Fibroblast of skin of abdomen (primary cell): Measurements from ENCODE around the gene CBX8.

Source experiments
- DNase-seq: peaks from one replicate; pipeline ENCODE4 v3.0.0-alpha.2; 2013

Gene CBX8

GRCh38 chr17:79792984-79793923 is 3.6 kb downstream of the CBX8 start:
- peak; percentile 78 for DNase-seq

DNA sequence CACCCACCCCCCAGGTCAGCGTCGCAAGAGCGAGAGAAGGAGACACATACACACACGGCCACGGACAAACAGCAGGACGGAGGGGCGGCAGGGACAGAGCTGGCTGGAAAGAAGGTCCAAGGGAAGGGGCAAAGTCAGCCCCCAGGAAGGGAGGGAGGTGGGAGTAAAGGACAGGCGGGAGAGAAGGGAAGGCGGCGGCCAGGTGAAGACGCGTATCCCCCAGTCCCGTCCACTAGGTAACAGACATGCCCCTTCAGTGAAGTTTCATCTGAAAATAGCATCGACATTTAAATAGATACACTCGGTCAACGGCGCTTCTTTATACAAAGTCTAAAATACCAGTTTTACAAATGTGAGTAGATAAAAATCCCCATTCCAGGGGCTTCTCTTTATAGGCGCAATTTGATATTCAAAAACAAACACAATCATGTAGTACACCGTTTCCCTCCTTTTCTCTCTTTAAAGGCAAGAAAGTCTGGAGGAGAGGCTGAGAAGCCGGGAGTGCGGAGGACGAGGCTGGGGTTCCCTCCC is 4.5 kb downstream of the CBX8 start:
- DNase-seq, result no peak

DNA sequence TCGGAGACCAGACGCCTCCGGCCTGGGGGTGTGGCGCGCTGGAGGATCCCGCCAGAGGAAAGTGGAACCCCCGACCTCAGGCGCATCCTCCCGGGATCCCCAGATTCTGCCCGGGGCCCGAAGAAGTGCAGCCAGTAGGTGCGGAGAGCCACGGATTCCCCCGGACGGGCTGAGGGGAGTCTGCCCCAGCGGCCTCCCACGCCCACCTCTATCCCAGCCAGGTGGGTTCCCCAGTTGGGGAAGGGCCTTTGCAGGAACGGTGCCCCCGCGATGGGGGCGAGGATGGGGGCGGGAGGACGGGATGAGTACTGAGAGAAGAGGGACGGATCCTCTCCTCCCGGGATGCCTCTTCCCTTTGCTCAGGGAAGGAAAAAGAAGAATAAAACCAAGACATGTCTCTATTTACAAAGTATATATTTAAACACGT is 5.1 kb downstream of the CBX8 start:
- no peak for DNase-seq

GRCh38 chr17:79790805-79791734 is 5.8 kb downstream of the CBX8 start:
- DNase-seq, result no peak

DNA sequence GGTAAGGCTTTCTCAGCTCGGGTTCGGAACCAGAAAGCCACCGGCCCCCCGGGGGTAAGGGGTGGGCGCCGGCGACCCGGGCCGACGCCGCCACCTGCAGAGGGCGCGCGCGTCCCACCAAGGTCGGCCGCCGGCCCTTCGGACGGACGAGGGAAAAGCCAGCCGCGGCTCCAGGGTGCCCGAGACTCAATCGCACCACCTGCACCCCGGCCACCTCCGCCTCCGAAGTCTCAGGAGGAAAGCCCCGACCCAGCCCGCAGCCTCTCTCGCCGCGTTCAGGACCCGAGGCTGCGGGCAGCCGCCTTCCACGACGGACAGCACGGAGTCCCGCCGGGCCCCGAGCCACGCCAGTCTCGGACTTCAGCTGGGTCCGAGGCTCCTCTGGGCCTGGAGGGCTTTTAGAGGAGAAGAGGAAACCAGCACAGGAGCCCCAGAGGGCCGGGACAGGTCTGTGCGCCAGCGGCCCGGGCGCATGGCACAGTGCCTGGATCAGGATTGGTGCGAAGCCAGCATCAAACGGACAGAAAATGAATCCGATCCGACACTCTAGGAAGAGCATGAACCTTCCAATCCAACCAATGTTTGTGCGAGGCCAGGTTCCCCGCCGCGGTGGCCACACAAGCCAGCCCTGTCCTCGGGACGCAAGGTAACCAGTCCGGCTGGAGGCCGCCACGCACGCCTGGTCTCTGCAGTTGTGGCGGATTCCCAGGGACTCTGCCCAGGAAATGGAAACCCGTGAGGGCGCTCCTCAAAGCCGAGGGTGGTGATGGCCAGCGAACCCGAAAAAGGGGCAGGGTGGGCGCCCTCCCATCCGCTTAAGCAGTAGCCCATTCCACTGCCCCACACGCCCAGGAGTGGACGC is 6.7 kb downstream of the CBX8 start:
- no peak for DNase-seq

GRCh38 chr17:79788989-79789942 is 7.6 kb downstream of the CBX8 start:
- no peak for DNase-seq

- no peak for DNase-seq
These were observed 8.4 kb downstream of the CBX8 start for GRCh38 chr17:79788455-79788854.

- DNase-seq, result no peak
These were observed 9.8 kb downstream of the CBX8 start for GRCh38 chr17:79786930-79787643.

DNA sequence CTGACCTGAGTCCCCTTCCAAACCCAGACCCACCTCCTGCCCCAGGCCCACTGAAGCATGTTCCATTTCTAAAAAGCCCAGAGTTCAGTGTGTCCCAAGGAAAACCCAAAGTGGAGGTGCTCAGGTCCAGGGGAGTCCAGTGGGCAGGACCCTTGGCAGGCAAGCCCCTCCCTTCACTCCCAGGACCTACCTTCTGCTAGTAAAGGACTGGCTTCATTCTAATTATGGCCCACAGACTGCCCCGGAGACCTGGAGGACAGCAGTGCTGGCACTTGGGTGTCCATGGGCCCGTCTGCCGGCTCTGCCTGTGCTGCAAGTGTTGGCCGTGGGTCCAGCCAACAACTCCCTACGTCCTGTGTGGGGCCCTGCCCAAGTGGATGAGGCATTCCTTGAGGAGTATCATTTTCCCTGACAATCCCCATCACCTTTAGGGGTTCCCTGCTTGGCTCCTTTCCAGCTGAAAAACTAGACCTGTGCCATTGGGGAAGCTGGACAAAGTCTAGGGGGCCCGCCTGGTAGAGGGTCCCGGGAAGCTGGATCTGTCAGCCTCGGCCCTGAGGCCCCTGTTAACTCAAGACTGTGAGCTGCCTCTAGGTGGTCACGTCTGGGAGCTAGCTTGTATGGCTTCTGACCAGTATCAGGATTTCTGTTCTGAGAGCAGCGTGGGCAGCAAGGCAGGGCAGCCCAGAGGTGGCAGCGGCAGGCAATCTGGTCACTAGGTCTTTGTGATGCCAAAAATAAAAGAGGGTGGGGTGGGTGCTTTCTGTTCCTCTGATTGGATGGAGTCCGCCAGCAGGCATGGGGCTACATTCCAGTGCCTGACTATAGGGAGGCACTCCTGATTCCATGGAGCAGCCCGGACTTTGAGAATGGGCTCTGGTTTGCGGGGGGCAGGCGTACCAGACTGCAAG is 10.7 kb downstream of the CBX8 start:
- no peak for DNase-seq

GRCh38 chr17:79785017-79785899 is 11.6 kb downstream of the CBX8 start:
- DNase-seq, result no peak

- DNase-seq, result no peak
These were observed 12.4 kb downstream of the CBX8 start for GRCh38 chr17:79784353-79785016.

- DNase-seq, result no peak
These were observed 13.0 kb downstream of the CBX8 start for GRCh38 chr17:79783891-79784290.

DNA sequence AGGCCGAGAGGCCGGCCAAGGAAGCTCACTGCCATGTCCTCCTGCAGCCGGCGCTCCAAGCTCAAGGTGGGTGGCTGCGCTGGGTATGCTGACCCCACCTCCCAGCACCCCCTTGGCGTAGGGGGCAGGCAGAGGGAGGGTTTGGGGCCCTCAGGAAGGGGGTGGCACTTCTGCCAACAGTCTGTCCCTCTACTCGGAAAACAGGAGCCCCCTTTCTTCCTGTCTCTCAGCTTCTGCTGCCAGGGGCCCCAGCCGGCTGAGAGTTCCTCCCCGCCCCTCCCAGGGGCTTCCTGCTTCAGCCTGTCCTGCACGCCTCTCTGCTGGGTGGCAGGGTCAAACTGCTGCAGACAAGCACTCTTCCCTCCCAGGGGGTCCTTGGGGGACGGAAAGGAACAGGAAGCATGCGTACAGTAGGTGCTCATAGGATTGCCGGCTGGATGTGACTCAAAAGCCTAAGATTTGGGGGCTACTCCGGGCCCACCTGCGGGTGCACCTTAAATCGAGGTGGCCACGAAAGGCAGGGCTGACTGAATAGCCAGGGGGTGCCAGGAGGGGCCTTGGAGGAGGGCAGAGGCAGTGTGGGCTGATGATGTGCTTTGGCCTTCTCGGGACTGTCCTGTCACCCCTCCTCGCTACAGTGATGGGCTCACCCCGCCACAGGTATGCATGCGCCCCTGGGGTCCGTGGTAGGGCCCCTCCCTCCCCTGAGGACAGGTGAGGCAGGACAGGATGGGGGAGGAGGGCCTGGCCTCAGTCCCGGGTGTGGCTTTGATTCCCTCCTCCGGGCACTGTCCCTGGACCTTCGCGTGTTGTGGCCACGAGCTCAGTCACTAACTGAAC is 14.9 kb downstream of the CBX8 start:
- DNase-seq, result no peak

GRCh38 chr17:79781012-79781650 is 15.7 kb downstream of the CBX8 start:
- DNase-seq, result no peak

GRCh38 chr17:79779661-79780365 is 17.1 kb downstream of the CBX8 start:
- no peak for DNase-seq
